ENCODE results near the gene FGF8. TPM values are rescaled to one million over a fixed set of nuclear protein-coding genes. Genes with fewer than 3 reads are reported as not detected.

The FGF8 gene
- total RNA-seq, 1 experiment from 2014 or later, result 14.3 TPM

- no peaks in the 10 kb centered on the region for H3K9me3 ChIP-seq (ENCODE audit: control insufficient read depth, low read depth, low read length)
- Mint-ChIP-seq H3K27me3 (ENCODE audit: low read depth) (peaks cover 21% of the 10 kb centered on the region), H3K4me3 (no peak overlapping the region), H3K9me3 (no peaks in the 10 kb centered on the region), H3K36me3 (ENCODE audit: insufficient read depth in 1 of 3, low read depth in 3 of 3) (peaks cover 0 to 5% (median 0%) of the 10 kb centered on the region in 3 experiments; a peak in 3 of 7 replicates), H3K4me1 (peaks cover 8 to 20% of the 10 kb centered on the region in 2 experiments), H3K27ac (no peak overlapping the region)
- no peak overlapping the region for H2BK20ac ChIP-seq (ENCODE audit: low read depth, low read length, poor library complexity, severe bottlenecking)
- H3K79me1 ChIP-seq (ENCODE audit: insufficient read depth, low read depth, low read length, poor library complexity, severe bottlenecking), result no peaks in the 10 kb centered on the region
- H3K18ac ChIP-seq (ENCODE audit: insufficient read length, low read depth, low read length), result no peak overlapping the region
- no peak overlapping the region for H2AK5ac ChIP-seq (ENCODE audit: insufficient read length, low read length)
- no peak overlapping the region for H2AFZ ChIP-seq (ENCODE audit: low read length)
- no peak overlapping the region for H3K4ac ChIP-seq (ENCODE audit: low read depth, low read length)
- H3K14ac ChIP-seq (ENCODE audit: insufficient read depth, low read length), result no peak overlapping the region; the same call in 1 of the 2 replicates
- H3K4me1 ChIP-seq (ENCODE audit: insufficient read depth, low read length), result 0 out of 2 replicates have a peak, but pooled peaks cover 2% of the 10 kb centered on the region
- no peak overlapping the region for H4K91ac ChIP-seq (ENCODE audit: insufficient read length, low read depth, low read length)
- DNase-seq, result no peak
- no peak overlapping the region for H3K23ac ChIP-seq (ENCODE audit: insufficient read length, low read depth, low read length)
- TF ChIP-seq CTCF (conservative IDR thresholded peaks at IDR 0.05), result no peak
- H4K8ac ChIP-seq (replicated peaks; ENCODE audit: insufficient read length, low read depth, low read length), result no peak overlapping the region
- no peak overlapping the region for H2BK5ac ChIP-seq (ENCODE audit: insufficient read length, low read length)
- no peak overlapping the region for H3K56ac ChIP-seq (ENCODE audit: insufficient read length, low read depth, low read length)
- H3K23me2 ChIP-seq (ENCODE audit: insufficient read length, low read depth, low read length, poor library complexity, severe bottlenecking), result no peaks in the 10 kb centered on the region
- no peak overlapping the region for H3K4me2 ChIP-seq (ENCODE audit: insufficient read depth, insufficient read length, low read length)
- no peak overlapping the region for H3K27ac ChIP-seq (ENCODE audit: insufficient read length, low read depth, low read length)
- H3T11ph ChIP-seq (ENCODE audit: low read length), result no peak overlapping the region
- no peak overlapping the region for H3K9ac ChIP-seq (ENCODE audit: extremely low read depth, insufficient read length, low read length)
- H3K27me3 ChIP-seq (ENCODE audit: insufficient read depth, low read length), result no peaks in the 10 kb centered on the region; the same call in 1 of the 2 replicates
- WGBS (ENCODE audit: extremely low coverage, insufficient read length, low lambda C conversion rate), result no CpG with 5 or more reads among the region's 12 CpGs
- no peaks in the 10 kb centered on the region for H4K20me1 ChIP-seq (ENCODE audit: control insufficient read depth, insufficient read depth, insufficient read length)
- H4K5ac ChIP-seq (ENCODE audit: insufficient read length, low read depth, low read length), result no peak overlapping the region
- no peak overlapping the region for H2BK120ac ChIP-seq (ENCODE audit: low read depth, low read length, poor library complexity, severe bottlenecking)
- no peak overlapping the region for H2BK15ac ChIP-seq (ENCODE audit: low read depth, low read length)
- H3K79me2 ChIP-seq (ENCODE audit: insufficient read depth, low read length), result no peaks in the 10 kb centered on the region
- no peak overlapping the region for H2BK12ac ChIP-seq (ENCODE audit: insufficient read length, low read depth, low read length)
These were observed 8.9 kb downstream of the FGF8 start for GRCh38 chr10:101766753-101767599.
